ENCODE results near the gene ZNF428. TPM values are rescaled to one million over a fixed set of nuclear protein-coding genes. Genes with fewer than 3 reads are reported as not detected.

The ZNF428 gene
- total and polyA plus RNA-seq, 2 experiments from 2014 or later, result 21.1 to 23.9 TPM

GRCh38 chr19:43591904-43592772, 27.3 kb downstream of the ZNF428 start:
- H3K79me2 ChIP-seq (replicated peaks; ENCODE audit: insufficient read depth), result peaks cover 9% of the 10 kb centered on the region
- H3K4me1 Mint-ChIP-seq, result peaks cover 11% of the 10 kb centered on the region; the same call in 2 of the 3 replicates
- H3K27ac ChIP-seq (ENCODE audit: low read depth), result no peak overlapping the region
- peaks cover 8% of the 10 kb centered on the region; the same call in 1 of the 2 replicates for H3K36me3 ChIP-seq (ENCODE audit: insufficient read depth)
- H3K4me2 ChIP-seq, result no peak overlapping the region
- peaks cover 4% of the 10 kb centered on the region; the same call in 1 of the 2 replicates for H3K4me1 ChIP-seq (ENCODE audit: insufficient read depth)
- TF ChIP-seq ZNF114 (CRISPR knock-in tag; IDR thresholded peaks at IDR 0.05) (no peak), POLR2AphosphoS5 (IDR thresholded peaks at IDR 0.05; ENCODE audit: low read depth) (no peak), CREB1 (CRISPR knock-in tag; IDR thresholded peaks at IDR 0.05; ENCODE audit: low read depth) (no peak), EZH2phosphoT487 (IDR thresholded peaks at IDR 0.05; ENCODE audit: unreplicated experiment) (no peak), ZNF462 (CRISPR knock-in tag; IDR thresholded peaks at IDR 0.05) (no peak), JUNB (IDR thresholded peaks at IDR 0.05; ENCODE audit: unreplicated experiment) (no peak), REST (IDR thresholded peaks at IDR 0.05; ENCODE audit: unreplicated experiment) (no peak)
- H3K36me3 Mint-ChIP-seq (ENCODE audit: low read depth), result peaks cover 28% of the 10 kb centered on the region
- no peak overlapping the region for H3K4me3 Mint-ChIP-seq
- H3F3A ChIP-seq (replicated peaks; ENCODE audit: low read depth), result 0 out of 2 replicates have a peak, but pooled peaks cover 11% of the 10 kb centered on the region
- no peak overlapping the region for H3K27ac Mint-ChIP-seq
- no peak for ATAC-seq
- H3K4me3 ChIP-seq, result no peak overlapping the region
- no peak for DNase-seq (ENCODE audit: low spot score)
- H3K9me3 Mint-ChIP-seq, result peaks cover 2% of the 10 kb centered on the region; the same call in 2 of the 3 replicates
- H3K9me2 ChIP-seq (ENCODE audit: insufficient read depth), result no peaks in the 10 kb centered on the region
- H4K20me1 ChIP-seq (replicated peaks; ENCODE audit: insufficient read depth), result peaks cover 15% of the 10 kb centered on the region; the same call in 1 of the 2 replicates
- no peaks in the 10 kb centered on the region for H3K27me3 ChIP-seq (ENCODE audit: insufficient read depth)
- no peak overlapping the region for H2AFZ ChIP-seq
- peaks cover 10% of the 10 kb centered on the region for H3K27me3 Mint-ChIP-seq (ENCODE audit: insufficient read depth, low read depth, poor library complexity)
